WERI-Rb-1 (cell line): Measurements from ENCODE around the gene SELL.
"Not testable (repeated sequence)": the region's sequence is repeated elsewhere in the genome, so short reads cannot be mapped to it uniquely, and the experiment has no call there.

Source experiments
- DNase-seq: peaks from one replicate; pipeline ENCODE4 v3.0.0-alpha.2; 2020
- H3K27ac ChIP-seq: fragments of 250-450 bp; sonication (Bioruptor Pico); 2 replicates; pipeline ENCODE4 v1.5.1; 2020; ENCODE audit warnings: mild to moderate bottlenecking, moderate library complexity
- H3K27me3 ChIP-seq: fragments of 250-450 bp; sonication (Bioruptor Pico); 2 replicates; pipeline ENCODE4 v1.5.1; 2021; ENCODE audit warnings: mild to moderate bottlenecking, low read depth, moderate library complexity; ENCODE audit not compliant: insufficient read depth, severe bottlenecking
- H3K36me3 ChIP-seq: fragments of 250-450 bp; sonication (Bioruptor Pico); 2 replicates; pipeline ENCODE4 v1.5.1; 2020; ENCODE audit warnings: mild to moderate bottlenecking, moderate library complexity
- H3K4me3 ChIP-seq: 2 replicates; pipeline ENCODE4 v1.5.1; 2011; ENCODE audit warnings: low read depth, mild to moderate bottlenecking, control low read depth, low read length
- H3K9me3 ChIP-seq: fragments of 250-450 bp; sonication (Bioruptor Pico); 2 replicates; pipeline ENCODE4 v1.5.1; 2021; ENCODE audit warnings: mild to moderate bottlenecking, moderate library complexity; ENCODE audit not compliant: severe bottlenecking
- TF ChIP-seq, protein P1 (sequence below): IDR thresholded peaks from 2 replicates; pipeline ENCODE4 v1.5.1; 2011; ENCODE audit warnings: low read depth, mild to moderate bottlenecking, control low read depth, inconsistent platforms, low read length

The SELL gene

DNA sequence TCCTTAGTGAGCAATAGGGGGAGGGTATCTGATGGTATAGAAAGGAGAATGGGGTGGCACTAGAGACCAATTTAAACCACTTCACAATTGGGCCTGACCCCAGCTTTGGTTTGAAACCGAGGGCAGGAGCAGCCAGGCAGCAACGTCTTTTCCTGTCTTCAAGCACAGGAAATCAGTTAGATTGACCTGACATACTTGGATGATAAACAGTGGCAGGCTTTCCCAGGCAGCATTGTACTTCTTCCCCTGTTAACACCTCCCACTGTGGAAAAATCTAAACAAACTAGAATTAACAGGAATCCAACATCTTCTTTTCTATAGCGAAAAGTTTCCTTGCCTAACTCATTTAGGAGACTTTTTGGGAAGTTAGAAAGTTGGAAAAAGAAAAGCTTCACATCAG lies 40.6 kb downstream of the SELL start:
- H3K4me3 ChIP-seq, result no peak overlapping the region
- no peaks in the 10 kb centered on the region for H3K27me3 ChIP-seq
- H3K9me3 ChIP-seq, result no peaks in the 10 kb centered on the region
- no peak overlapping the region for H3K27ac ChIP-seq
- TF ChIP-seq, protein P1, sequence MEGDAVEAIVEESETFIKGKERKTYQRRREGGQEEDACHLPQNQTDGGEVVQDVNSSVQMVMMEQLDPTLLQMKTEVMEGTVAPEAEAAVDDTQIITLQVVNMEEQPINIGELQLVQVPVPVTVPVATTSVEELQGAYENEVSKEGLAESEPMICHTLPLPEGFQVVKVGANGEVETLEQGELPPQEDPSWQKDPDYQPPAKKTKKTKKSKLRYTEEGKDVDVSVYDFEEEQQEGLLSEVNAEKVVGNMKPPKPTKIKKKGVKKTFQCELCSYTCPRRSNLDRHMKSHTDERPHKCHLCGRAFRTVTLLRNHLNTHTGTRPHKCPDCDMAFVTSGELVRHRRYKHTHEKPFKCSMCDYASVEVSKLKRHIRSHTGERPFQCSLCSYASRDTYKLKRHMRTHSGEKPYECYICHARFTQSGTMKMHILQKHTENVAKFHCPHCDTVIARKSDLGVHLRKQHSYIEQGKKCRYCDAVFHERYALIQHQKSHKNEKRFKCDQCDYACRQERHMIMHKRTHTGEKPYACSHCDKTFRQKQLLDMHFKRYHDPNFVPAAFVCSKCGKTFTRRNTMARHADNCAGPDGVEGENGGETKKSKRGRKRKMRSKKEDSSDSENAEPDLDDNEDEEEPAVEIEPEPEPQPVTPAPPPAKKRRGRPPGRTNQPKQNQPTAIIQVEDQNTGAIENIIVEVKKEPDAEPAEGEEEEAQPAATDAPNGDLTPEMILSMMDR, result no peak
- no peak for DNase-seq
- H3K36me3 ChIP-seq, result no peaks in the 10 kb centered on the region

DNA sequence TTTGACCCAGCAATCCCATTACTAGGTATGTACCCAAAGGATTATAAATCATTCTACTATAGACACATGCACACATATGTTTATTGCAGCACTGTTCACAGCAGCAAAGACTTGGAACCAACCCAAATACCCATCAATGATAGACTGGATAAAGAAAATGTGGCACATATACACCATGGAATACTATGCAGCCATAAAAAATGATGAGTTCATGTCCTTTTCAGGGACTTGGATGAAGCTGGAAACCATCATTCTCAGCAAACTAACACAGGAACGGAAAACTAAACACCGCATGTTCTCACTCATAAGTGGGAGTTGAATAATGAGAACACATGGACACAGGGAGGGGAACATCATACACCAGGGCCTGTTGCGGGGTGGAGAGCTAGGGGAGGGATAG lies 41.2 kb downstream of the SELL start:
- not testable (repeated sequence) for H3K27ac ChIP-seq, H3K36me3 ChIP-seq, H3K27me3 ChIP-seq, H3K9me3 ChIP-seq, H3K4me3 ChIP-seq, DNase-seq

DNA sequence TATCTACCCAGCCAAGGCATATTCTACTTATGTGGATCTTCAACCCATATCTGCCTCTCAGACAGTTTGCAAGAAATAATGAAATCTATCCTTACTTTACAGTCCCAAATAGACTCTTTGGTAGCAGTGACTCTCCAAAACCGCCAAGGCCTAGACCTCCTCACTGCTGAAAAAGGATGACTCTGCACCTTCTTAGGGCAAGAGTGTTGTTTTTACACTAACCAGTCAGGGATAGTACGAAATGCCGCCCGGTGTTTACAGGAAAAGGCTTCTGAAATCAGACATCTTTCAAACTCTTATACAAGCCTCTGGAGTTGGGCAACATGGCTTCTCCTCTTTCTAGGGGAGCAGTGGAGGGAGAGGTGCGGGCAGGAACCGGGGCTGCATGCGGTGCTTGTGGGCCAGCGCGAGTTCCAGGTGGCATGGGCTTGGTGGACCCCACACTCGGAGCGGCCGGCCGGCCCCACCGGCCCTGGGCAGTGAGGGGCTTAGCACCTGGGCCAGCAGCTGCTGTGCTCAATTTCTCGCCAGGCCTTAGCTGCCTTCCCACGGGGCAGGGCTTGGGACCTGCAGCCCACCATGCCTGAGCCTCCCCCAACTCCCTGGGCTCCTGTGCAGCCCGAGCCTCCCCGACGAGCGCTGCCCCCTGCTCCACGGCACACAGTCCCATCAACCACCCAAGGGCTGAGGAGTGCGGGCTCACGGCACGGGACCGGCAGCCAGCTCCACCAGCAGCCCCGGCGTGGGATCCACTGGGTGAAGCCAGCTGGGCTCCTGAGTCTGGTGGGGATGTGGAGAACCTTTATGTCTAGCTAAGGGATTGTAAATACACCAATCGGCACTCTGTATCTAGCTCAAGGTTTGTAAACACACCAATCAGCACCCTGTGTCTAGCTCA lies 43.5 kb downstream of the SELL start:
- H3K4me3 ChIP-seq, H3K9me3 ChIP-seq, H3K27me3 ChIP-seq, H3K27ac ChIP-seq, DNase-seq, H3K36me3 ChIP-seq: not testable (repeated sequence)

DNA sequence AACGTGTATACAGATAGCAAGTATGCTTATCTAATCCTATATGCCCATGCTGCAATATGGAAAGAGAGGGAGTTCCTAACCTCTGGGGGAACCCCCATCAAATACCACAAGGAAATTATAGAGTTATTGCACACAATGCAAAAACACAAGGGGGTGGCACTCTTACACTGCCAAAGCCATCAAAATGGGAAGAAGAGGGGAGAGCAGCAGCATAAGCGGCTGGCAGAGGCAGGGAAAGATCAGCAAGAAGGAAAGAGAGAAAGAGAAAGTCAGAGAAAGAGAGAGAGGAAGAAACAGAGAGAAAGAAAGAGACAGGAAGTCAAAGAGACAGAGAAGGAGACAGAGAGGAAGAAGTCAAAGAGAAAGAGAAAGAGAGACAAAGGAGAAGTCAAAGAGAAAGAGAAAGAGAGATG lies 44.2 kb downstream of the SELL start:
- not testable (repeated sequence) for H3K36me3 ChIP-seq, DNase-seq, H3K27ac ChIP-seq, H3K4me3 ChIP-seq, H3K27me3 ChIP-seq, H3K9me3 ChIP-seq

DNA sequence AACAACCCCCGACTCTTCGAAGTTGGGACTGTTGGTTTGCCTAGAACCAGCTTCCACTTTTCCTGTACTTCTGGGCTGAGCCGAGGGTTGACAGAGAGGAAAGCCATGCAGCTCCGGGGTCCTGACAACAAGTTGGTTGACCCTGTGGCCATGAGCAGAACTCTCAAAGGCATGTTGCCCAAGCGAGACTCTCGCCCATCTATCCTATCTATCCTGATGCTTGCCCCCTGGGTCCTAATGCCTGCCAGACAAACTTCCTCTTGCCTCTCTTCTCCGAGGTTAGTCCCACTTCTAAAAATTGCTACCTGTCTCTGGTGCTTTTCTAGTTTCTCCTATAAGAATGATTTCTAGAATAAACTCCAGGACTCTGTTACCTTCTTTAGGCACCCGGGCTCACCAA lies 48.7 kb downstream of the SELL start:
- DNase-seq, H3K27me3 ChIP-seq, H3K4me3 ChIP-seq, H3K36me3 ChIP-seq, H3K9me3 ChIP-seq, H3K27ac ChIP-seq: not testable (repeated sequence)

DNA sequence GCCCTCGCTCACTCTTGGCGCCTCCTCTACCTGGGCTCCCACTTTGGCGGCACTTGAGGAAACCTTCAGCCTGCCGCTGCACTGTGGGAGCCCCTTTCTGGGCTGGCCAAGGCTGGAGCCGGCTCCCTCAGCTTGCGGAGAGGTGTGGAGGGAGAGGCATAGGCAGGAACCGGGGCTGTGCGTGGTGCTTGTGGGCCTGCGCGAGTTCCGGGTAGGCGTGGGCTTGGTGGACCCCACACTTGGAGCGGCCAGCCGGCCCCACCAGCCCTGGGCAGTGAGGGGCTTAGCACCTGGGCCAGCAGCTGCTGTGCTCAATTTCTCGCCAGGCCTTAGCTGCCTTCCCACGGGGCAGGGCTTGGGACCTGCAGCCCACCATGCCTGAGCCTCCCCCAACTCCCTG lies 50.4 kb downstream of the SELL start:
- not testable (repeated sequence) for H3K36me3 ChIP-seq, H3K27me3 ChIP-seq, H3K4me3 ChIP-seq, DNase-seq, H3K9me3 ChIP-seq, H3K27ac ChIP-seq

DNA sequence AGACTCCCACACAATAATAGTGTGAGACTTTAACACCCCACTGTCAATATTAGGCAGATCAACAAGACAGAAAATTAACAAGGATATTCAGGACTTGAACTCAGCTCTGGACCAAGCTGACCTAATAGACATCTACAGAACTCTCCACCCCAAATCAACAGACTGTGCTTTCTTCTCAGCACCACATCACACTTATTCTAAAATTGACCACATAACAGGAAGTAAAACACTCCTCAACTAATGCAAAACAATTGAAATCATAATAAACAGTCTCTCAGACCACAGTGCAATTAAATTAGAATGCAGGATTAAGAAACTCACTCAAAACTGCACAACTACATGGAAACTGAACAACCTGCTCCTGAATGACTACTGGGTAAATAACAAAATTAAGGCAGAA lies 52.6 kb downstream of the SELL start:
- not testable (repeated sequence) for DNase-seq, H3K4me3 ChIP-seq, H3K9me3 ChIP-seq, H3K36me3 ChIP-seq, H3K27me3 ChIP-seq, H3K27ac ChIP-seq

DNA sequence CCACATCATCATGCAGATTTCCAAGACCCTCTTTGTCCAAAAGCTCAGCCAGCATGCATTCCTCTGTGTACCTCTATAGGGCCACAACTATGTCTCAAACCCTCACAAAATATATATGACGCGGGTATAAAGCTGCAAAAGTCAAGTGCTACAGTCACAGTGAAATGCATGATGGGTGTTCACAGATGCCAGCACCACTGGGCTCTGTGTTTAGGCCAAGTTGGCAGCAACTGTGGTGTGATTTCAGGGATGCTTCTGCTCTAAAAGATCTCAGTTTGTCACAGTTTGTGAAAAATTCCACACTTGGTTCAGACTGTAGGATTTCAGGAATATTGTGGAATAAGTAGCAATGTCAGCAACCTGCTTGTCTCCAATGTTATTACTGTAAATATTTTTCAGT lies 57.5 kb downstream of the SELL start:
- no peaks in the 10 kb centered on the region for H3K9me3 ChIP-seq
- no peaks in the 10 kb centered on the region for H3K36me3 ChIP-seq
- no peak for DNase-seq
- no peak overlapping the region for H3K4me3 ChIP-seq
- H3K27ac ChIP-seq, result no peak overlapping the region
- TF ChIP-seq, protein P1, result no peak
- no peaks in the 10 kb centered on the region for H3K27me3 ChIP-seq

DNA sequence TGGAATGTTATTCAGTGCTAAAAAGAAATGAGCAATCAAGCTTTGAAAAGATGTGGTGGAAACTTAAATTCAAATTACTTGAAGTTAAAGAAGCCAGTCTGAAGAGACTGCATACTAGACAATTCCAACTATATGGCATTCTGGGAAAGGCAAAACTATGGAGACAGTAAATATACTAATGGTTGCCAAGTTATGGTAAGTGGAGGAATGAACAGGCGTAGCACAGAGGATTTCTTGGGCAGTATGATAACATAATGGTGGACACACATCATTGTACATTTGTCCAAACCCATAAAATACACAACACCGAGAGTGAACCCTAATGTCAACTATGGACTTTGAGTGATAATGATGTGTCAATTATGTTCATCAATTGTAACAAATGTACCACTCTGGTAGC lies 60.4 kb downstream of the SELL start:
- no peaks in the 10 kb centered on the region for H3K27me3 ChIP-seq
- H3K27ac ChIP-seq, result no peak overlapping the region
- H3K9me3 ChIP-seq, result no peaks in the 10 kb centered on the region
- H3K36me3 ChIP-seq, result no peaks in the 10 kb centered on the region
- no peak overlapping the region for H3K4me3 ChIP-seq
- no peak for DNase-seq
- TF ChIP-seq, protein P1, result no peak
